ENCODE data around the gene TPTE2. TPM values are rescaled to one million over a fixed set of nuclear protein-coding genes. Genes with fewer than 3 reads are reported as not detected.

TPTE2 gene
- polyA plus RNA-seq, 1 donor from 2014 or later: 0.83 TPM

GRCh38 chr13:19586904-19587634 lies 25.7 kb upstream of the TPTE2 start:
- Histone ChIP-seq H3K27me3 (ENCODE audit: insufficient read depth, low read depth, low read length) (no peaks in the 10 kb centered on the region), H3K9ac (ENCODE audit: low read length) (no peak overlapping the region), H3K4me2 (ENCODE audit: low read length) (no peak overlapping the region), H4K20me1 (ENCODE audit: insufficient read depth) (no peaks in the 10 kb centered on the region), H3K9me2 (ENCODE audit: insufficient read depth, low read length) (no peaks in the 10 kb centered on the region), H3K4me3 (ENCODE audit: low read length) (no peak overlapping the region), H3K9me3 (ENCODE audit: low read length) (no peaks in the 10 kb centered on the region), H3K79me2 (replicated peaks; ENCODE audit: insufficient read depth, low read length) (no peaks in the 10 kb centered on the region), H3K27ac (ENCODE audit: low read length) (no peak overlapping the region), H3F3A (ENCODE audit: insufficient read depth, low read length, poor library complexity, severe bottlenecking) (no peaks in the 10 kb centered on the region), H2AFZ (ENCODE audit: low read depth, low read length) (no peak overlapping the region), H3K36me3 (ENCODE audit: insufficient read depth, low read length) (no peaks in the 10 kb centered on the region)
- no peak for TF ChIP-seq REST (IDR thresholded peaks at IDR 0.05; ENCODE audit: borderline replicate concordance)
- TF ChIP-seq POLR2AphosphoS5 (IDR thresholded peaks at IDR 0.05): no peak
- TF ChIP-seq MXI1 (conservative IDR thresholded peaks at IDR 0.05; ENCODE audit: poor library complexity, severe bottlenecking): no peak
- no peak for TF ChIP-seq RAD21 (conservative IDR thresholded peaks at IDR 0.05)
- TF ChIP-seq SMC3 (conservative IDR thresholded peaks at IDR 0.05; ENCODE audit: poor library complexity): no peak
- no peak for TF ChIP-seq EZH2 (IDR thresholded peaks at IDR 0.05; ENCODE audit: borderline replicate concordance, insufficient read depth, low read length, poor library complexity, severe bottlenecking)
- TF ChIP-seq TAF1 (IDR thresholded peaks at IDR 0.05; ENCODE audit: low read depth): no peak
- TF ChIP-seq EP300 (conservative IDR thresholded peaks at IDR 0.05; ENCODE audit: poor library complexity, severe bottlenecking): no peak
- no peak for TF ChIP-seq CTCF (IDR thresholded peaks at IDR 0.05; ENCODE audit: poor library complexity, severe bottlenecking)

- Histone ChIP-seq H3K9me2 (ENCODE audit: insufficient read depth, low read length) (no peaks in the 10 kb centered on the region), H3K9me3 (ENCODE audit: low read length) (peaks cover 3% of the 10 kb centered on the region), H3F3A (ENCODE audit: insufficient read depth, low read length, poor library complexity, severe bottlenecking) (no peaks in the 10 kb centered on the region), H3K36me3 (ENCODE audit: insufficient read depth, low read length) (no peaks in the 10 kb centered on the region), H3K27ac (ENCODE audit: low read length) (no peak overlapping the region), H3K27me3 (ENCODE audit: insufficient read depth, low read depth, low read length) (no peaks in the 10 kb centered on the region), H3K9ac (ENCODE audit: low read length) (no peak overlapping the region), H4K20me1 (ENCODE audit: insufficient read depth) (no peaks in the 10 kb centered on the region), H2AFZ (ENCODE audit: low read depth, low read length) (no peak overlapping the region), H3K4me2 (ENCODE audit: low read length) (no peak overlapping the region), H3K4me3 (ENCODE audit: low read length) (no peak overlapping the region), H3K79me2 (replicated peaks; ENCODE audit: insufficient read depth, low read length) (no peaks in the 10 kb centered on the region)
- TF ChIP-seq TAF1 (IDR thresholded peaks at IDR 0.05; ENCODE audit: low read depth) (no peak), POLR2AphosphoS5 (IDR thresholded peaks at IDR 0.05) (no peak), MXI1 (conservative IDR thresholded peaks at IDR 0.05; ENCODE audit: poor library complexity, severe bottlenecking) (no peak), EZH2 (IDR thresholded peaks at IDR 0.05; ENCODE audit: borderline replicate concordance, insufficient read depth, low read length, poor library complexity, severe bottlenecking) (no peak), RAD21 (conservative IDR thresholded peaks at IDR 0.05) (no peak), REST (IDR thresholded peaks at IDR 0.05; ENCODE audit: borderline replicate concordance) (no peak), CTCF (IDR thresholded peaks at IDR 0.05; ENCODE audit: poor library complexity, severe bottlenecking) (no peak), EP300 (conservative IDR thresholded peaks at IDR 0.05; ENCODE audit: poor library complexity, severe bottlenecking) (no peak)
These were observed 20.3 kb upstream of the TPTE2 start for GRCh38 chr13:19581675-19582074.
